Progenitor cell of endocrine pancreas (in vitro differentiated cells): Measurements from ENCODE around the gene SPRR2B. TPM values are rescaled to one million over a fixed set of nuclear protein-coding genes. Genes with fewer than 3 reads are reported as not detected.

Experiments used
- DNase-seq: peaks from one replicate; pipeline ENCODE4 v3.0.0; 2021; ENCODE audit warnings: low spot score; ENCODE audit not compliant: unreplicated experiment
- H3K27ac Mint-ChIP-seq: 2 replicates; pipeline ENCODE4 v1.8.0; 2021; ENCODE audit warnings: mild to moderate bottlenecking, moderate library complexity, mixed read lengths
- H3K27me3 Mint-ChIP-seq: 2 replicates; pipeline ENCODE4 v1.8.0; 2021; ENCODE audit warnings: mixed read lengths
- H3K36me3 Mint-ChIP-seq: 2 replicates; pipeline ENCODE4 v1.8.0; 2022; ENCODE audit warnings: mixed read lengths; ENCODE audit not compliant: insufficient read depth
- H3K4me1 Mint-ChIP-seq: 2 replicates; pipeline ENCODE4 v1.8.0; 2021; ENCODE audit warnings: low read depth, mixed read lengths
- H3K4me3 Mint-ChIP-seq: 2 replicates; pipeline ENCODE4 v1.8.0; 2021; ENCODE audit warnings: low read depth, mild to moderate bottlenecking, moderate library complexity, mixed read lengths
- H3K9me3 Mint-ChIP-seq: 2 replicates; pipeline ENCODE4 v1.8.0; 2021; ENCODE audit warnings: low read depth, mixed read lengths
- CTCF ChIP-seq: fragments of 200-600 bp; sonication (generic); IDR thresholded peaks from one replicate; pipeline ENCODE4 v1.5.0; 2021; ENCODE audit warnings: antibody characterized with exemption, mild to moderate bottlenecking; ENCODE audit not compliant: unreplicated experiment
- total RNA-seq: library from RNA; stranded (reverse); gene quantifications from 2 replicates; pipeline ENCODE4 v1.2.1, GENCODE V29; 2021

SPRR2B gene
- total RNA-seq, 1 donor from 2014 or later, result not detected

DNA sequence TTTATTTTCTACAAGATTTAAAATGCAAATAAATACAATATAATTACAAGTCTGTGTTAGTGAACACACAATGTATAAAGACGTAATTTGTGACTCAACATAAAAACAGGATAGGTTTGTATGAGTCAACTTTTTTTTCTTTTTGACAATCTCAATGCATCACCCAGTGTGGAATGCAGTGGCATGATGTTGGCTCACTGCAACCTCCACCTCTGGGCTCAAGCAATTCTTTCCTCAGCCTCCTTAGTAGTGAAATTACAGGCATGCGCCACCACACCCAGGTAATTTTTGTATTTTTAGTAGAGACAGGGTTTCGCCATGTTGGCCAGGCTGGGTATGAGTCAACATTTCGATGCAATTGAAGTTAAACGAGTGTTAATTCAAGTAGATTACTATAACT, 28.8 kb upstream of the SPRR2B start:
- no peak for DNase-seq
- Mint-ChIP-seq H3K4me3 (no peak overlapping the region), H3K36me3 (no peaks in the 10 kb centered on the region), H3K4me1 (no peaks in the 10 kb centered on the region), H3K27ac (no peak overlapping the region), H3K27me3 (no peaks in the 10 kb centered on the region), H3K9me3 (peaks cover 6% of the 10 kb centered on the region)
- TF ChIP-seq CTCF, result no peak

GRCh38 chr1:153099461-153100045, 28.1 kb upstream of the SPRR2B start:
- Mint-ChIP-seq H3K4me1 (no peaks in the 10 kb centered on the region), H3K4me3 (no peak overlapping the region), H3K27me3 (no peaks in the 10 kb centered on the region), H3K27ac (no peak overlapping the region), H3K36me3 (no peaks in the 10 kb centered on the region), H3K9me3 (no peaks in the 10 kb centered on the region)
- TF ChIP-seq CTCF, result no peak
- no peak for DNase-seq

GRCh38 chr1:153095764-153096163, 24.4 kb upstream of the SPRR2B start:
- TF ChIP-seq CTCF, result no peak
- no peak overlapping the region for H3K27ac Mint-ChIP-seq
- H3K36me3 Mint-ChIP-seq, result no peaks in the 10 kb centered on the region

DNA sequence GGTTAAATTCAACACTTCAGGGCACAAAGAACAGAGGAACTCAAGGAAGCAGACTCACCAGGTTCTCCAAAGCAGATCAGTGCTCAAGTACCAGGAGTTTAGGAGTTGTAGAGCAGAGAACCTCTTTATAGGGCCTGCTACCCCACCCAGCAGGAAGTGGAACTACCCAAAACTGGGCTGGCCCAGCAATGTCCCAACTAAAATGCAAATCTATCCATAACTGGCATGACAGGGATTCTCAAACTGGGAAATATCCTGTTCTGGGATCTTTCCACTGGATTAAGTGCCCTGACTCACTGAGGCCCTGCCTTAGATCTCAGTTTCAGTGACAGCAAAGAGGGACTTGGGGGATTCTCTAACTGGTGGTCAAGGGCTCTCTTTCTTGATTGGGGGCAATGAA, 23.0 kb upstream of the SPRR2B start, which contains the start of gene SPRR2E:
Gene SPRR2E (minus strand): TSS at position 101 of the 400 bp plus-strand sequence. CDS start 775 bp downstream, outside the sequence.
- Mint-ChIP-seq H3K9me3 (no peaks in the 10 kb centered on the region), H3K4me1 (peaks cover under 1% of the 10 kb centered on the region), H3K36me3 (no peaks in the 10 kb centered on the region), H3K27me3 (no peaks in the 10 kb centered on the region), H3K4me3 (no peak within 1 kb of the TSS), H3K27ac (no peak within 1 kb of the TSS)
- TF ChIP-seq CTCF, result no peak
- no peak for DNase-seq

More at GRCh38 chr1:153095764-153096163, 24.4 kb upstream of the SPRR2B start:
- no peaks in the 10 kb centered on the region for H3K9me3 Mint-ChIP-seq
- no peaks in the 10 kb centered on the region for H3K27me3 Mint-ChIP-seq
- H3K4me3 Mint-ChIP-seq, result no peak overlapping the region
- DNase-seq, result no peak
- no peaks in the 10 kb centered on the region for H3K4me1 Mint-ChIP-seq

DNA sequence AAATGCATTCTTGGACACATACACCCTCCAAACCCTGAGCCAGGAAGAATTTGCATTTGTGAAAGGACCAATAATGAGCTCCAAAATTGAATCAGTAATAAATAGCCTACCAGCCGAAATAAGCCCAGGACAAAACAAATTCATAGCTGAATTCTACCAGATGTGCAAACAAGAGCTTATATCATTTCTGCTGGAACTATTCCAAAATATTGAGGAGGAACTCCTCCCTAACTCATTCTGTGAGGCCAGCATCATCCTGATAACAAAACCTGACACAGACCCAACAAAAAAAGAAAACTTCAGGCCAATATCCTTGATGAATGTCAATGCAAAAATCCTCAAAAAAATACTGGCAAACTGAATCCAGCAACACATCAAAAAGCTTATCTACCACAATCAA, 16.2 kb upstream of the SPRR2B start:
- H3K4me3 Mint-ChIP-seq, result no peak overlapping the region
- H3K9me3 Mint-ChIP-seq, result no peaks in the 10 kb centered on the region
- no peak overlapping the region for H3K27ac Mint-ChIP-seq
- no peaks in the 10 kb centered on the region for H3K27me3 Mint-ChIP-seq
- TF ChIP-seq CTCF, result no peak
- H3K36me3 Mint-ChIP-seq, result no peaks in the 10 kb centered on the region
- peaks cover 4% of the 10 kb centered on the region for H3K4me1 Mint-ChIP-seq
- no peak for DNase-seq
